Liver (tissue), 3 donors: ENCODE results near the gene DENND4A.

Experiments used
- CTCF ChIP-seq: fragments of 150-350 bp; IDR thresholded peaks from 2 replicates; pipeline ENCODE4 v1.5.1; 2017; ENCODE audit warnings: improper control_type of control experiment, low read depth, low read length; ENCODE audit not compliant: missing input control
- JUND ChIP-seq, 2 donors: IDR thresholded peaks; 2 replicates each; pipeline ENCODE4 v1.6.1; 2016; ENCODE audit warnings: antibody characterized with exemption in 2 of 2
- RAD21 ChIP-seq, 2 donors: IDR thresholded peaks; 2 replicates each; pipeline ENCODE4 v1.6.1; 2016; ENCODE audit warnings: antibody characterized with exemption in 2 of 2, mild to moderate bottlenecking in 2 of 2
- REST ChIP-seq: IDR thresholded peaks from 2 replicates; pipeline ENCODE4 v1.6.1; 2016; ENCODE audit warnings: antibody characterized with exemption, mild to moderate bottlenecking
- RXRA ChIP-seq, 2 donors: IDR thresholded peaks; 2 replicates each; pipeline ENCODE4 v1.6.1; 2017 to 2018; ENCODE audit warnings: antibody characterized with exemption in 2 of 2, mild to moderate bottlenecking in 1 of 2
- YY1 ChIP-seq: IDR thresholded peaks from 2 replicates; pipeline ENCODE4 v1.6.1; 2016; ENCODE audit warnings: antibody characterized with exemption, mild to moderate bottlenecking
- donor health status: healthy.
- donor health status: healthy.

GRCh38 chr15:65621638-65622037 is 170.5 kb downstream of the DENND4A start, which contains the start of gene SLC24A1:
- TF ChIP-seq CTCF = no peak
- TF ChIP-seq RXRA (IDR thresholded peaks at IDR 0.05) = no peak
- TF ChIP-seq JUND (IDR thresholded peaks at IDR 0.05) = no peak
- TF ChIP-seq RAD21 (IDR thresholded peaks at IDR 0.05) = no peak
- no peak for TF ChIP-seq REST
- TF ChIP-seq YY1 = no peak
